ENCODE measurements around the gene CPT1A. TPM values are rescaled to one million over a fixed set of nuclear protein-coding genes. Genes with fewer than 3 reads are reported as not detected.

CPT1A gene
- total RNA-seq, 1 donor from 2014 or later = 37.6 TPM

- DNase-seq (ENCODE audit: low spot score) = no peak
- intact Hi-C loops (cut with DNase I) = no loop called here
Measured at GRCh38 chr11:68837583-68838571, 3.8 kb downstream of the CPT1A start.

DNA sequence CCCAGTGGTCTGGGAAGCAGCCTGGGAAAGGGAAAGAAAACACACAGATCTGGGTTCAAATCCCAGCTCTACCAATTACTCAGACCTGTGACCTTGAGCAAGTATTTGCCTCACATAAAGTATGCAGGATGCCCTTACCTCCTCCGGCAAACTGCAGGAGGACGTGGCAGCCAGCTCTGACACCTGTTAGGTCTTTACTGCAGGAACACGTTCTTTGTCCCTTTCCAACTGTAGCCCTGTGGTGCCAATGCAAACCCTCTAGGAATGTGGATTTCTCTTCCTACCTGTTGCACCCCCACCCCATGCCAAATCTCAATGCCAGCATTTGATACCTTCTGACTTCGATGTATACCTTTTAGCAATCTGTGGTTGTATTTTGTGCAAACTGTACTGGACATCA is 6.0 kb downstream of the CPT1A start:
- intact Hi-C loops (cut with DNase I) = no loop called here
- no peak for DNase-seq (ENCODE audit: low spot score)

GRCh38 chr11:68835328-68835727 is 6.4 kb downstream of the CPT1A start:
- DNase-seq (ENCODE audit: low spot score) = no peak
- intact Hi-C loops (cut with DNase I) = no loop called here

DNA sequence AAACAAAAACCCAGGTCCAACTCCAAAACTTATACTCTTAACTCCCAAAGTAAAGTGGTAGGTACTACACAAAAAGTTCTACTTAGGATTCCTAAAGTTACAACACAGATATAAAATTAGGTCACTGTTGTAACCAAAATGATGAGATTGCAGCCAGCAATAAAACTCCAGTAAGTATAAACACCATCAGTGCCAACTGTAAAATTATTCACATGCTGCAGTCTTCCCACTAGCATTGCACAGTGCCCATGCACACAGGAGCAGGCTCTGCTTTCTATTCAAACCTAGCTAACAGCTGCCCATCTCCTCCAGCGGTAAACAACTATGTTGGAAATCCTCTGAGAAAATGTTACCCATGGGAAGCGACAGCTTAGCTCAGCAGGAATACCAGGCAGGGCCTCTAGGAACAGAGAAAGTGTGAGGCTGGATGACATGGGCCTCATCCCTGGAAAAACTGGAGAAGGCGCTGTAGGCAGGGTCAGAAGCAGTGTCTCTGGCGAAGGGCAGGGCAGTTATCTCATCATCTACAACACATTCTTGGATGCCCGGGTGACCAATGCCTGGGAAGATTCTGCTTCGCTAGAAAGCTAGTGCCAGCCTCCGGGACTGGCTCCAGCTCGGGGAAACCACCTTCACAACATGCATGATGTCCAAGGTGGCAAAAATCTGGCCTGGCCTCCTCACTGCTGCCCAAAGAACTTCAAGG is 9.1 kb downstream of the CPT1A start:
- DNase-seq (ENCODE audit: low spot score) = no peak

DNA sequence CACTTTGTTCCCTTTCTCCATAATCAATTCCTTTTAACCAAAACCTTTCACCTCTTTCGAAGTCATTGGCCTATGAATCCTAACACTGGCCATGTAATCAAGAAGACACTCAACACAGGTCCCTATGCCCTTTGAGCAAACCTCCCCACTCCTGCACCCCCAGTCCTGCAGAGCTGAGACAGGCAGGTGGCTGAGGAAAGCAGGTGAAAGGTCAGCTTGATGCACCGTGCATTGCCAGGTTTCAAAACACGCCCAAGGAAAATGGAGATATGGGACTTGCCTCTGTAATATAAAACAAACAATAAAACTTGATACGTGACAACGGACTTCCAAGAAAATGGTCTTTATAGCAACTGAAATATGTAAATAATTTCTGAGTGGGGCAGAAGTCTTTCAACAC is 10.6 kb downstream of the CPT1A start:
- intact Hi-C loops (cut with DNase I) = no loop called here
- no peak for DNase-seq (ENCODE audit: low spot score)

More for the DNA sequence above, 9.1 kb downstream of the CPT1A start:
- intact Hi-C loops (cut with DNase I) = no loop called here

DNA sequence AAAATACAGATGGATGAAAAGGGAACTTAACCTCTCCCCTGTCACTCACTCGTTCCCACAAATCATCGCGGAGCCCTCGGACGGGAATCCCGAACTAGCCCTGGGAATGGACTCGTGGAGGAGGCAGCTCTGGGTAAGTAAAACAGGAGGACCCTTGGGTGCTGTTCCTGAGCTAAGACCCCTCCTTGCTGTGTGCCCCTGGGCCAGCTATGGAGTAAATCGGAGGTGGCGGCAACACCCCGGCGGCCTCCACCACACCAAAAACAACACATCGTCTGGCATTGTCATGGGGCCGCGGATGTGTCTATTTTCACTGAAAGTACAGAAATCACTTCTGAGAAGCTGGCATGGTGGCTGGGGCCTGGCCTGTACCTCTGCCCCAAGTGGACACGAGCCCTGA is 12.1 kb downstream of the CPT1A start:
- no peak for DNase-seq (ENCODE audit: low spot score)
- intact Hi-C loops (cut with DNase I) = no loop called here

- intact Hi-C loops (cut with DNase I) = no loop called here
- no peak for DNase-seq (ENCODE audit: low spot score)
Measured at GRCh38 chr11:68828957-68829356, 12.8 kb downstream of the CPT1A start.

DNA sequence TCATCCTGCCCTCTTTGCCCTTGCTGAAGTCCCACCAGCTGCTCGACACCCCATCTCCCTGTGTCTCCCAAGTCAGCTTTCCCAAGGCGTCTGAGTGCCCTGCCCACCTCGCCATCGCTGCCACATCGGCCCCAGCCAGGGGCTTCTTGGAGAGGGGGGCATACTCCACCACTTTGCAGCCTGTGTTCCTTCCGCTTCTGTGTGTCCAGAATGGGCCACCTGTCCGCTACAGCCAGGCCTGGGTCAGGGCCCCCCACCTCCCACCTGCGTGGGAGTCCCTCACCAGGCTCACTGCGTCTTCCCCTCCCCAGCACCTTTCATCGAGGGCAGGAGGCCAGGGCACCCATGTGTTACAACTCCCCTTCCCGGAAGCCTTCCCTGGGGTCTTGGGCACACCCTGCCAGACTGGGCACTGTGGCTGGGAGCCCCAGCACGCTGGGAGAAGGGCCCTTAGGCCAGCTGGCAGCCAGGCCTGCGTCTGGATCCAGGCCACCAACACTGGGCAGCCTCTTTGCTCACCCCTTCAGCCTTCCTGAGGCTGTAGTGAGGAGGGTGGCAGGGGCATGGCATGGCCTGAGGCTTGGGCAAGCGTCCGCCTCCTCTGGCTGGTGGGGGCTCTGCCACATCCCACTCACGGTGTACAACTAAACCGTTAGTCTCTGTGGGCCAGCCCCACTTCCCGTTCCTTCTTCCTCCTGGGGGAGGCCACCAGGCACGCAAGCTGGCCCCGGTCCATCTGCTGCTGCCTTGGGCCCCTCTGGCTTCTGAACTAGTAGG is 13.4 kb downstream of the CPT1A start:
- no peak for DNase-seq (ENCODE audit: low spot score)
- intact Hi-C loops (cut with DNase I) = no loop called here

DNA sequence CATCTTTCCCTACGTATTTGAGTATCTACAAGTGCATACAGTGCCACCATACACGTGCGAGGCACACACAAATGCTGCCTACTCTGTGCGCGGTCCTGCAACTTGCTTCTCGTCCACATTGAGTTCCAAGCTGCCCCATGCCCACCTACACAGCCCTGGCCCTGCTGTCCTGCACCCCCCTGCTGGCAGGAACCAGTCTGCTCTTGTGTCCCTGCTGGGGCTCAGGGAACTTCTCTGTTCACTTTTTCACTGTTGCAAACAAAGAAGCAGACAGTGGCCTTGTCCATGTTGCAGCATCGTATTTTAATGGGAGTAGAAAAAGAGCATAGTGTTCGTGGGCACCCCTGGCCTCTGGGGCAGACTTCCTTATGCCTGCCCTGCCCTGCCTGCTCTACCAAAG is 14.0 kb downstream of the CPT1A start:
- intact Hi-C loops (cut with DNase I) = no loop called here
- DNase-seq (ENCODE audit: low spot score) = no peak

- no peak for DNase-seq (ENCODE audit: low spot score)
- intact Hi-C loops (cut with DNase I) = no loop called here
Measured at GRCh38 chr11:68826726-68827125, 15.0 kb downstream of the CPT1A start.

- DNase-seq (ENCODE audit: low spot score) = no peak
- intact Hi-C loops (cut with DNase I) = no loop called here
Measured at GRCh38 chr11:68825571-68825970, 16.1 kb downstream of the CPT1A start.

- intact Hi-C loops (cut with DNase I) = no loop called here
- no peak for DNase-seq (ENCODE audit: low spot score)
Measured at GRCh38 chr11:68822546-68822945, 19.2 kb downstream of the CPT1A start.

- no peak for DNase-seq (ENCODE audit: low spot score)
- intact Hi-C loops (cut with DNase I) = no loop called here
Measured at GRCh38 chr11:68821670-68822069, 20.0 kb downstream of the CPT1A start.

- DNase-seq (ENCODE audit: low spot score) = no peak
- intact Hi-C loops (cut with DNase I) = no loop called here
Measured at GRCh38 chr11:68819362-68819761, 22.4 kb downstream of the CPT1A start.

DNA sequence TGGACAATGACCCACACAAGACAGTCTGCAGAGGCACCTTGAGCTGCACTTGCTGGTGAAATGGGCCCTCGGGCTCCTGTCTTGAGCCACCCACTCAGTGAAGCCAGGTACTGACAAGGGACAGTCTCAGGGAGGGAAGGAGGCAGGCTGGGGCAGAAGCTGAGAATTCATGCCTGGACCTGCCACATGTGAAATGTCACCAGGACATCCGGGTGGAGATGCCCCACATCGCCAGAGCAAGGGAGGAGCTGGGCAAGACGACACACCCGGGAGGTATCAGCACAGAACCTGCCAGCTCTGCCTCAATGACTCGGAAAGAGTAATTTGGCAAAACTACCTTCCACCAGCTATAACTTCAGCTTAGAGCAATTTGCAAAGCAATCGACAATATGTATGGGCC is 23.5 kb downstream of the CPT1A start:
- intact Hi-C loops (cut with DNase I) = no loop called here

DNA sequence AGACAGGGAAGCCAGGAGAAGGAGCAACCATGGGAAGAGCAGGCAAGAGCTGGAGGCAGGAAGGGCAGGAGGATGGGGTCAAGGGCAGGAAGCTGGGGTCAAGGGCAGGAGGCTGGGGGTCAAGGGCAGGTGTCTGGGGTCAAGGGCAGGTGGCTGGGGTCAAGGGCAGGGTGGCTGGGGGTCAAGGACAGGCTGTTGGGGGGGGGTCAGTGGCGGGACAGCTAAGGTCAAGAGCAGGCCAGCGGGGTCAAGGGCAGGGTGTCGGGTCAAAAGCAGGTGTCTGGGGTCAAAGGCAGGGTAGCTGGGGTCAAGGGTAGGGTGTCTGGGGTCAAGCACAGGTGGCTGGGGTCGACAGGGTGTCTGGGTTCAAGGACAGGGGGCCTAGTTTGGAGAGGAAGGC is 24.2 kb downstream of the CPT1A start:
- intact Hi-C loops (cut with DNase I) = no loop called here
- no peak for DNase-seq (ENCODE audit: low spot score)

More for the DNA sequence above, 23.5 kb downstream of the CPT1A start:
- DNase-seq (ENCODE audit: low spot score) = no peak

DNA sequence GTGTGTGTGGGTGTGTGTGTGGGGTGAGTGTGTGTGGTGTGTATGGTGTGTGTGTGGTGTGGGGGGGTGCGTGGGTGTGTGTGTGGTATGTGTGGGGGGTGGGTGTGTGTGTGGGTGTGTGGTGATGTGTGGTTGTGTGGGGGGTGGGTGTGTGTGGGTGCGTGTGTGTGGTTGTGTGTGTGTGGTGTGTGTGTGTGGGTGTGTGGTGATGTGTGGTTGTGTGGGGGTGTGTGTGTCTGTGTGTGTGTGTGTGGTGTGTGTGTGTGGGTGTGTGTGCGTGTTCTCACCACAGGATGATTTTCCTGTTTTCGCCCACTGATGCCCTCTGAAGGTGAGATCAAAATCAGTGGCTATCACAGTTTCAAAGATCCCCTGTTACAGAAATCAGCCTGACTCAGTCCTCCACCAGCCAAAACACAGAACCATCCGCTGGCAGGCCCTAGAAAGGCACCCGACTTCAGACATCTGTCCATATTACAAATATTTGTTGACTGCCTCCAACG is 24.7 kb downstream of the CPT1A start:
- DNase-seq (ENCODE audit: low spot score) = no peak
- intact Hi-C loops (cut with DNase I) = no loop called here

GRCh38 chr11:68816251-68816776 is 25.4 kb downstream of the CPT1A start:
- intact Hi-C loops (cut with DNase I) = no loop called here
- DNase-seq (ENCODE audit: low spot score) = no peak

GRCh38 chr11:68813773-68814172 is 27.9 kb downstream of the CPT1A start:
- no peak for DNase-seq (ENCODE audit: low spot score)
- intact Hi-C loops (cut with DNase I) = no loop called here

DNA sequence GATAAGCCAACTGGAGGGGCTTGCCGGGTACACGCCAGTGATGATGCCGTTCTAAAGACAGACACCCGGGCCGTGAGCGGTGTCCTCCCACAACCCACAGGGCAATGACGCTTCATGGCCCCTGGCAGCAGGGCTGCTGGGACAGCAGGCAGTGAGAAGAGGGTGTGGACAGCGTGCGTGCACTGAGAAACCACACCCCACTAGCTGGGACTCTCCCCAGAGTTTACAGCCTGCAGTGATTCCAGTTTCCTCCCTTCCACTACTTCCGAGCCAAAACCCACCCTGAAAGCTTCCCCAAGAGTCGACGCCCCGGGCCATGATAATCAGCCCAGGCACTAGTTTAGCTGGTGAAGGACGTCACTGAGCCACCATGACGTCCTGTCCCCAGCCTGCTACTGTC is 29.2 kb downstream of the CPT1A start:
- intact Hi-C loops (cut with DNase I) = no loop called here
- DNase-seq (ENCODE audit: low spot score) = no peak

All from cardiac septum (tissue), 1 donor.